Measurements from ENCODE around the gene ATG10. TPM values are rescaled to one million over a fixed set of nuclear protein-coding genes. Genes with fewer than 3 reads are reported as not detected.

Gene ATG10
- total RNA-seq, 1 experiment from 2014 or later = 7.6 TPM

- H2BK12ac ChIP-seq (ENCODE audit: insufficient read length, low read depth, low read length) = no peak overlapping the region
- Mint-ChIP-seq H3K4me3 (no peak overlapping the region), H3K36me3 (ENCODE audit: insufficient read depth in 1 of 3, low read depth in 3 of 3) (no peaks in the 10 kb centered on the region), H3K9me3 (no peaks in the 10 kb centered on the region), H3K27me3 (ENCODE audit: low read depth) (no peaks in the 10 kb centered on the region), H3K27ac (no peak overlapping the region), H3K4me1 (no peaks in the 10 kb centered on the region)
- no peak overlapping the region for H3K4me2 ChIP-seq (ENCODE audit: insufficient read depth, insufficient read length, low read length)
- no peak overlapping the region for H2BK120ac ChIP-seq (ENCODE audit: low read depth, low read length, poor library complexity, severe bottlenecking)
- H4K91ac ChIP-seq (ENCODE audit: insufficient read length, low read depth, low read length) = no peak overlapping the region
- H3K9ac ChIP-seq (ENCODE audit: extremely low read depth, insufficient read length, low read length) = no peak overlapping the region
- H3K4ac ChIP-seq (ENCODE audit: low read depth, low read length) = no peak overlapping the region
- no peak overlapping the region for H4K8ac ChIP-seq (replicated peaks; ENCODE audit: insufficient read length, low read depth, low read length)
- no peaks in the 10 kb centered on the region for H3K79me2 ChIP-seq (ENCODE audit: insufficient read depth, low read length)
- DNase-seq = no peak
- H3K23me2 ChIP-seq (ENCODE audit: insufficient read length, low read depth, low read length, poor library complexity, severe bottlenecking) = no peaks in the 10 kb centered on the region
- no peaks in the 10 kb centered on the region for H3K79me1 ChIP-seq (ENCODE audit: insufficient read depth, low read depth, low read length, poor library complexity, severe bottlenecking)
- no peak overlapping the region for H2BK20ac ChIP-seq (ENCODE audit: low read depth, low read length, poor library complexity, severe bottlenecking)
- H3K23ac ChIP-seq (ENCODE audit: insufficient read length, low read depth, low read length) = no peak overlapping the region
- no peak overlapping the region for H2BK15ac ChIP-seq (ENCODE audit: low read depth, low read length)
- no peak overlapping the region for H2BK5ac ChIP-seq (ENCODE audit: insufficient read length, low read length)
- no peak overlapping the region for H3T11ph ChIP-seq (ENCODE audit: low read length)
- no peak overlapping the region for H3K27ac ChIP-seq (ENCODE audit: insufficient read length, low read depth, low read length)
- no peaks in the 10 kb centered on the region for H3K4me1 ChIP-seq (ENCODE audit: insufficient read depth, low read length)
- no peak overlapping the region for H4K5ac ChIP-seq (ENCODE audit: insufficient read length, low read depth, low read length)
- no peak overlapping the region for H2AFZ ChIP-seq (ENCODE audit: low read length)
- H3K18ac ChIP-seq (ENCODE audit: insufficient read length, low read depth, low read length) = no peak overlapping the region
- H2AK5ac ChIP-seq (ENCODE audit: insufficient read length, low read length) = no peak overlapping the region
- H3K27me3 ChIP-seq (ENCODE audit: insufficient read depth, low read length) = no peaks in the 10 kb centered on the region
- H4K20me1 ChIP-seq (ENCODE audit: control insufficient read depth, insufficient read depth, insufficient read length) = no peaks in the 10 kb centered on the region
- no peak overlapping the region for H3K56ac ChIP-seq (ENCODE audit: insufficient read length, low read depth, low read length)
- no peak overlapping the region for H3K14ac ChIP-seq (ENCODE audit: insufficient read depth, low read length)
- TF ChIP-seq, protein P1, sequence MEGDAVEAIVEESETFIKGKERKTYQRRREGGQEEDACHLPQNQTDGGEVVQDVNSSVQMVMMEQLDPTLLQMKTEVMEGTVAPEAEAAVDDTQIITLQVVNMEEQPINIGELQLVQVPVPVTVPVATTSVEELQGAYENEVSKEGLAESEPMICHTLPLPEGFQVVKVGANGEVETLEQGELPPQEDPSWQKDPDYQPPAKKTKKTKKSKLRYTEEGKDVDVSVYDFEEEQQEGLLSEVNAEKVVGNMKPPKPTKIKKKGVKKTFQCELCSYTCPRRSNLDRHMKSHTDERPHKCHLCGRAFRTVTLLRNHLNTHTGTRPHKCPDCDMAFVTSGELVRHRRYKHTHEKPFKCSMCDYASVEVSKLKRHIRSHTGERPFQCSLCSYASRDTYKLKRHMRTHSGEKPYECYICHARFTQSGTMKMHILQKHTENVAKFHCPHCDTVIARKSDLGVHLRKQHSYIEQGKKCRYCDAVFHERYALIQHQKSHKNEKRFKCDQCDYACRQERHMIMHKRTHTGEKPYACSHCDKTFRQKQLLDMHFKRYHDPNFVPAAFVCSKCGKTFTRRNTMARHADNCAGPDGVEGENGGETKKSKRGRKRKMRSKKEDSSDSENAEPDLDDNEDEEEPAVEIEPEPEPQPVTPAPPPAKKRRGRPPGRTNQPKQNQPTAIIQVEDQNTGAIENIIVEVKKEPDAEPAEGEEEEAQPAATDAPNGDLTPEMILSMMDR (conservative IDR thresholded peaks at IDR 0.05) = no peak
- no peaks in the 10 kb centered on the region for H3K9me3 ChIP-seq (ENCODE audit: control insufficient read depth, low read depth, low read length)
- no CpG with 5 or more reads among the region's 5 CpGs for WGBS (ENCODE audit: extremely low coverage, insufficient read length, low lambda C conversion rate)
Measured at GRCh38 chr5:82234885-82235284, 263.1 kb downstream of the ATG10 start.

All from H9 (cell line).